Activated T-helper 9 cell treated with anti-CD3 and anti-CD28 coated beads, Interleukin-2, amount 50 U/mL, for 16 hours (primary cell): Measurements from ENCODE around the gene RNF19B.
A peak's percentile ranks its signal among the peaks of the same experiment; 100 is the strongest.

Experiments used
- DNase-seq: peaks from one replicate; pipeline ENCODE4 v3.0.0-alpha.2; 2020; ENCODE audit warnings: low read depth

The RNF19B gene

GRCh38 chr1:32900371-32900955, 64.1 kb downstream of the RNF19B start:
- DNase-seq: no peak

- no peak for DNase-seq
Measured at GRCh38 chr1:32899586-32900296, 64.9 kb downstream of the RNF19B start.

DNA sequence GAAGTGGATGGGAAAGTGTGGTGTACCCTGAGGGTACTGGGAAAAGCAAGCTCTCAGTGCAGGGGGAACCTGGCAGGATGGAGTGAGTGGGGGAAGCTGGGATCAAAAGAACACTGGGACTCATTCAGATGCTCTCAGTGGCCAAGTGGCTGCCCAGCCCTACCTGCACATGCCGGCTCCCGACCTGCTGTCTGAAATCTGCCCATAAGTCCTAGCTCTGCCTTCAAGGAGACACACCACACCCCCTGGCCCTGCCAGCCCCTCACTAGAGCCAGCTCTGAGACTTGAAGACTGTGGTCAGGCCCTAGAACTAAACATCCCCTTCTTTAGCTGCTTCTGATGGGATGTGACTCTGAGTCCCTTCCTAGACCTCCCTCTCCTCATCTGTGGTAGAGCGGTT, 65.7 kb downstream of the RNF19B start:
- no peak for DNase-seq

GRCh38 chr1:32898056-32898455, 66.6 kb downstream of the RNF19B start:
- no peak for DNase-seq

DNA sequence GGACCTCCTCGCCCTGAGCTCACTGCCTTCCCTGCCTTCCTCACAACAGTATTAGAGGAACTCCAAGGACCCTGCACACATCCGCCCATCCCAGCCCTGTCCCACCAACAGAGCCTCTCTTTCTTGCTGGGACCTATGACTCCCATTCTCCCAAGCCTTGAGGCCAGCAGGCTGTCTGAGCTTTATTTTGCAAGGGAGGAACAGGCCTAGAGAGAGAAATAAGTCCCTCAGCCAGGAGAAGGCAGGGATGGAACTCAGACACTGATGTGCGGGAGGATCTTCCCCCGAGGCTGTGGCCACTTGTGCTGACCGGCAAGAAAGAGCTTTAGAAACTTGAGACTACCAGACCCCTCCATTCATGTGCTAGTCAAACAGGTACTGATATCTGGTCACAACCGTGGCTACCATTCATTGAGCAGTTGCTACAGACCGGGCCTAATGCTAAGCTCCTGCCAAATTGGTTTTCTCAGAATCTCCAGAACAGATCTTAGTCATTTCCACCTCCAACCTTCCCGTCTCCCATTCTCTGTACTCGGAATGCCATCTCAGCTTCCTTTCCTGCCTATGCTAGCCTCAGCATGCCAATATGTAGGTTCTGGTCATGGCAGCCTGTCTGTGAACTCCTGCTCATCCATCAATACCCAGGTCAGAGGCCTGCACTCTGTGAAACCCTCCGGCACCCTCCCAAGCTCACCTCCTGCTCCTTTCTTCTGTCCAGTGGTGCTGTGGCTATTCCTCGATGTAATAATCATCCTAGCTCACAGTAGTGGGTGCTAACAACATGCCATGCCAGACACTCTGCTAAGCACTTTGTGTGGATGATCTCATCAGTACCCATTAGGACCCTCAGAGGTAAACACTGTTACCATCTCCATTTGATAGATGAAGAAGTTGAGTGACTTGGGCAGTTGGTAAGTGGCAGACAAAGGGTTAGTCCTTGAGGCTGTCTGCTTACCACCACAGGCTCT, 67.2 kb downstream of the RNF19B start:
- no peak for DNase-seq

- no peak for DNase-seq
Measured at GRCh38 chr1:32896451-32896850, 68.2 kb downstream of the RNF19B start.

- DNase-seq: no peak
Measured at GRCh38 chr1:32895325-32896215, 69.0 kb downstream of the RNF19B start.

GRCh38 chr1:32894681-32895080, 69.9 kb downstream of the RNF19B start:
- DNase-seq: no peak

DNA sequence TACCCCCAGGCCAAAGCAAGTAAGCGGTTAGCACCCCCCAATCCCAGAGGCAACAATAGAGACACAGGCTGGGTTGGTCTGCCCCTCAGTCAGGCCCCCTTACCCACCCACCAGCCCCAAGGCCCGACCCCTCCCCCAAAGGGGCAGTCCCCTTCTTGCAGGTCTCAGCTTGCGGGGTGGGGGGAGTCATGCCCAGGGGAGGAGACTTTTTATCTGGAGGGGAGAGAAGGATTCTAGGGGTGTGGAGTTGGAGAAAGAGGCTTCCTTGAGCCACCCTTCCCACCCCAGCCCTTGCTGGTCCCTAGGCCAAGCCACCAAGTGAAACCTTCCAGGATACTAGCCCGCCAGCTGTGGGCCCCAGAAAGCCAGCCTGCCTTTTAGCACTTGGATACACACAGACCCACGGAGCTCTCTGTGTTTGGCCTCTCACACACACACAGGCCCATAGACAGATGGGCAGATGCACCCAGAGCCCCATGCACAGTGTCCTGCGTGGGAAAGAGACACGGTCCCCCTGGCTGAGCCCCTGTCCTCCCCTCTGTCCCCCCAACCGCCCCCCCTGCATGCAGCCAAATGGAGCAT, 70.5 kb downstream of the RNF19B start:
- no peak for DNase-seq

DNA sequence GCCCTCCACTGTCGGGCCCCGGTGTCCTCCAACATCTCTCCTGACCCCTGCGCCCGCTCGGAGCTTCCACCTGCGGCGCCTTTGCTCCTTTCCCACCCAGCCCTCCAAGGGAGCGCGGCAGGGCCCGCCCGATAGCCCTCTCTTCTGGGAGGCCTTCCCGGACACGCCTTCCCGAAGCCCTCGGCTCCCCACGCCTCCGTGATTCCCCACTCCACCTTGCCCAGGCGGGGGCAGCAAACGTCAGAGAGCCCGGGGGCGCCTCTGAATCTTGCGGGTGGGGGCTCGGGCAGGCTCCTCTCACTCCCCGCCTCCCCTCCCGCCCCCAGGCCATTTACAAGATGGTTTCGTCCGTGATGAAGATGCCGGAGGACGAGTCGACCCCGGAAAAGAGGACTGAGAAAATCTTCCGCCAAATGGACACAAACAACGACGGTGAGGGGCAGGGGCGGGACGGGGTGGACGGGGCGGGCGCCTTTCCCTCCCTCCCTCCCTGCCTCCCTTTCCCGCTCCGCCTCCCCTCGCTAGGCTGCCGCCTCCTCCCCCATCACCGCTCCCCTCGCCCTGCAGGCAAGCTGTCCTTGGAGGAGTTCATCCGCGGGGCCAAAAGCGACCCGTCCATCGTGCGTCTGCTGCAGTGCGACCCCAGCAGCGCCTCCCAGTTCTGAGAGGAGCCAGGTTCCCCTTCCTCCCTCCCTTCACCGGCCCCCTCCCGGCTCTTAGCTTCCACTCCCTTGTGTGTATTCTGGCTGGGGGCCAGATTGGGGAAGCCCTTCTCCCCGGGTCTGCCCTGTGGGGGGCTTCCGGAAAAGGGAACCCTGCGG, 71.2 kb downstream of the RNF19B start:
- no peak for DNase-seq

DNA sequence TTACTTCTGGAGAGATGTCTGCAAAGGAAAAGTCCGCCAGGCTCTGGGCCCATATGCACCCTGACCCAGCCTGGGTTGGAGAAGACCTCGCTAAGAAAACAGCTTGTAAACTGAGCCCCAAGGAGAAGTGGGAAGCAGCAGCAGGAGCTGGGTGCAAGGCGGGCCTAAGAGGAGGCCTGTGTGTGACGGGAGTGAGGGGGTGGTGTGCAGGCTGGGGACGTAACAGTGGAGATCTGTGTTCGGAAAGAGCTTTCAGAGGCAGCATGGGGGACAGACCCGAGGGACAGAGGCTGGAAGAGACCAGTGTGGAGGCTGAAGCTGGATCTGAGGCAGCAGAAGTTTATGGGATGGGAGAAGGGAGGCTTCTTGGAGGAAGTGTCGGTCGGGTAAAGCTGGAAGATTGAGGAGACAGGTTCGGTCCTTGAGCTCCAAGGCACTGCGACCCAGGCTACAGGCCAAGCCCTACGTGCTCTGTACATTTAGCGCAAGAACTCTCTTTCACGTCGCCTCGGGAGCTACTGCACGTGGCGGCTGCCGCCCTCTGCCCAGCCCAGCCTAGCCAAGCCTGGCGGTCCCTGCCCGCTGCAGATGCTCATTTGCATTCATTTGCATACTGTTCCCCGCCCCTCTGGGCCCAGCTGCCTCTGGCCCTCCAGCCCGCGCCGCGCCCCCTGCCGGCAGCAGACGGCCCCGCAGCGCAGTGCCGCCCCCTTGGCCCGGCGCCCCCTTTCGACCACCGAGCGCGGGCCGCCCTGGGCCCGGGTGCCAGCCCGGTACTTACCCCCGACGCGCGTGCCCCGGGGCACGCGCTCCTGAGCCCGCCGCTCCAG, 72.0 kb downstream of the RNF19B start:
- peak; percentile 23 for DNase-seq

GRCh38 chr1:32891630-32892029, 73.0 kb downstream of the RNF19B start:
- DNase-seq: no peak

DNA sequence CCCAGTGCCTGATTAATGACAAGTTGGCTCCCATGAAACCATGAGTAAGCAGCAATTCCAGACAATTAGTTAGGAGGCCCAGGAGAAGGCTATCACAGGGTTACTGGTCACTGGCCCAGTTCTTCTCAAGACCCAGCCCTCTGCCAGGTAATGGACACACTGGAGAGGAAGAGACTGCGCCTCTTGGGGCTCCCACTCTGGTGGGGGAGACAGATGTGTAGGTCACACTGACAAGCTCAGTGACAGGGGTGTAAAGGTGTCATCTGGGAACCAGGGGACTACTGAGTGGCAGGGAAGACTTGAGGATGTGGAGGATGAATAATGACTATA, 73.4 kb downstream of the RNF19B start:
- no peak for DNase-seq

DNA sequence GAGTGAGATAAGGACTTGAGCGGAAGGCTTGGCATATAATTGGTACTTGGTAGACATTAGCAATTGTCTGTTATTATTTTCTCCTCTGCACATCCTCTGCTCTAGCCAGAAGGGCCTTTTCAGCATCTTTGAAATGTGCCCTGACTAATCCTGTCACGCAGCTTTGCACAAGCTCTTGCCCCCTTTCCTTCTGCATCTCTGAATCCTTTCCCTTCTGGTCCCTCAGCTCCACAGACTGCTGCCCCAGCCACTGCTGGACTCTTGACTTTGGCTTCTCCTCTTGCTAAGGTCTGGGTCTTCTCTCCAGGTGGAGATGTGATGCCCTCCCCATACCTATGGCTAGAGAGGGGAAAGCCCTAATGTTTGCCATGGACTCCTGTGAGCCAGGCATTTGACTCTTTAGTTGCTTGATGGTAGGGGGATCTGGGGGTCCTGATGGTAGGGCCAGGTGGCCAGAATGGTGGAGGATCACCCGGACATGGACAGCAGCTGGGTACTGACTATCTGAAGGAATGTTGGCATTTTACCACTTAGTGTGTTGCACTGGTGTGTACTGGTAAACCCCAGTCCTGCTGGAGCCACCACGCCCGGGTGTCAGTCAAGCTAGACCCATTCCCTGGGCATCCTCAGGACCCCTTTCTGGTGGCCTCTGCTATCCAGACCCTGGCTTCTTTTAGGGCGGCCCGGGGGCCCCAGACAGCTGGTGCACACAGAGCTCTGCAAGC, 73.9 kb downstream of the RNF19B start:
- no peak for DNase-seq

GRCh38 chr1:32889731-32890278, 74.8 kb downstream of the RNF19B start:
- DNase-seq: no peak

DNA sequence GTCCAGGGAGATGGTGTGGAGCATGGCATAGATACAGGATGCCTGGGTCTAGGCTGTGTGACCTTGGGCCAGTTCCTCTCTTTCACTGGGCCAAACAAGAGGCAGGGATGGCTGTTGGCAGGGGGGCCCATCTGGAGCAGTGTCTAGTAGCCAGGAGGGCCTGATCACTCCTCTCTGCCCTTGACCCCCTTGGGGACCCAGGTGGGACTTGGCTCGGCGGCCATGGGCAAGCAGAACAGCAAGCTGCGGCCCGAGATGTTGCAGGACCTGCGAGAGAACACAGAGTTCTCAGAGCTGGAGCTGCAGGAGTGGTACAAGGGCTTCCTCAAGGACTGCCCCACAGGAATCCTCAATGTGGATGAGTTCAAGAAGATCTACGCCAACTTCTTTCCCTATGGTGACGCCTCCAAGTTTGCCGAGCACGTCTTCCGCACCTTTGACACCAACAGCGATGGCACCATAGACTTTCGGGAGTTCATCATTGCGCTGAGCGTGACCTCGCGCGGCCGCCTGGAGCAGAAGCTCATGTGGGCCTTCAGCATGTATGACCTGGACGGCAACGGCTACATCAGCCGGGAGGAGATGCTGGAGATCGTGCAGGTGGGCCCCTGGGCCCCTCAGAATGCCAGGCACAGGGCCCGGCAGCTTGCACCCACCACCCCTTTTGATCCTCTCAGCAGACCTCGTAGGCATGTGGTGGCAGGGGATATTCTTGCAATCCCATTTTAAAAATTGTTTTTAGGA, 75.8 kb downstream of the RNF19B start:
- no peak for DNase-seq

DNA sequence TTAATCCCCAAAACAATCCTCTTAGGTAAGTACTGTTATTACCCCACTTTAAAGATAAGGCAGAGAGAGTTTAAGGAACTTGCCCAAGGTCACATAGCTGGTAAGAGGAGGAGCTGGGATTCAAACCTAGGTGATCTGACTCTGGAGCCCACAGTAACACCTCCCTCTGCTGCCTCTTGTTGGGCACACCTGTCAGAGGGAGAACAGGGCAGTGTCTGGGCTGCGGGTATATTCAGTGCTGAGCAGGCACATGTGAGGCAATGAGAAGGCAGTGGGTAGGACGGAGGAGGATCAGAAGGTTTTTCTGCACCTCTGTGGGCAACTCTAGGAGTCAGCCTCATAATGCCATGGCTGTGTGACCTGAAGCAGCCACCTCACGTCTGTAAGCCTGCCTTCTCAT, 76.5 kb downstream of the RNF19B start:
- no peak for DNase-seq

DNA sequence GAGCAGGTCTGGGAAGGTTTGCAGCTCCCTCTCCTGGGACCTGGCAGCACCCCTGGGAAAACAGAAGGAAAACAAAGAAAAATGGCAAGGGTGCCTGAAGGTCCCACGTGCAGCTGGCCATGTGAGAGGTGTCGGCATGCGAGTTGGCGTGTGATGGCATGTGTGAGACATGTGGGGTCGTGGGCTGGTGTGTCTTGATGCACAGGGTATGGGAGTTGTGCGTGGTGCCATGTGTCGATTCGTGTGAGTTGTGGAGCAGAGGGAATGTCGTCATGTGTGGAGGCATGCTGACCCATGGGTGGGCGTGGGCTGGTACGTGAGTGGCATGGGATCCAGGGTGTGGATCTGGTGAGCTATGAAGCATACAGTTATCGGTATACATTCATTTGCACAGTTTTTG, 77.0 kb downstream of the RNF19B start:
- DNase-seq: no peak
